ENCODE measurements around the gene BACH2. TPM values are rescaled to one million over a fixed set of nuclear protein-coding genes. Genes with fewer than 3 reads are reported as not detected.

BACH2 gene
- total and polyA plus RNA-seq, 2 of the 4 experiments (the other 2 are of a cell fraction): 1.3 to 1.4 TPM

GRCh38 chr6:90124874-90125510, 171.7 kb downstream of the BACH2 start:
- in situ Hi-C loops (cut with MboI; ENCODE audit: low sequenced_read_pairs): no loop called here
- no CpG with 5 or more reads among the region's 5 CpGs for WGBS, 2 experiments (ENCODE audit: extremely low coverage in 2 of 2, insufficient read length in 1 of 2)
- H2BK20ac ChIP-seq (ENCODE audit: low read depth, low read length): peak overlapping the region; percentile 94
- no peaks in the 10 kb centered on the region for H4K20me1 ChIP-seq (ENCODE audit: insufficient read depth, low read length)
- no peak for TF ChIP-seq MAFK (IDR thresholded peaks at IDR 0.05; ENCODE audit: low read depth, low read length)
- no peak for TF ChIP-seq BHLHE40 (IDR thresholded peaks at IDR 0.05; ENCODE audit: low read depth, low read length)
- TF ChIP-seq CHD1 (IDR thresholded peaks at IDR 0.05; ENCODE audit: low read depth, low read length): no peak
- TF ChIP-seq RCOR1 (IDR thresholded peaks at IDR 0.05; ENCODE audit: insufficient replicate concordance, low read length): no peak
- no peak for TF ChIP-seq FOS (IDR thresholded peaks at IDR 0.05; ENCODE audit: low read depth, low read length)
- no peak for TF ChIP-seq CTCF (conservative IDR thresholded peaks at IDR 0.05; ENCODE audit: low read depth, low read length)
- peak; percentile 62 for ATAC-seq (ENCODE audit: low read depth)
- POLR2A ChIA-PET (ENCODE audit: unreplicated experiment): no interaction called here
- peak overlapping the region; percentile 55 for H2BK5ac ChIP-seq (ENCODE audit: low read depth, low read length, poor library complexity, severe bottlenecking)
- peak overlapping the region; percentile 65; the same call in 1 of the 2 replicates for H3K27ac ChIP-seq (ENCODE audit: insufficient read depth, low read length)
- H2AFZ ChIP-seq (replicated peaks; ENCODE audit: low read length, poor library complexity): no peak overlapping the region
- DNase-seq: peak; percentile 32
- H3K23ac ChIP-seq (ENCODE audit: low read depth, low read length): peak overlapping the region; percentile 44; the same call in 1 of the 2 replicates
- peak overlapping the region; percentile 57 for H3K4me2 ChIP-seq (ENCODE audit: low read depth, low read length)
- H3K56ac ChIP-seq (ENCODE audit: extremely low read depth, insufficient read depth, low read length): no peak overlapping the region
- H3K9ac ChIP-seq (ENCODE audit: low read depth, low read length): no peak overlapping the region
- no peak overlapping the region for H2AK9ac ChIP-seq (replicated peaks; ENCODE audit: low read depth, low read length, poor library complexity)
- no peaks in the 10 kb centered on the region for H3K9me3 ChIP-seq (ENCODE audit: control insufficient read depth, insufficient read depth, low read length)
- H3K79me1 ChIP-seq (ENCODE audit: low read depth in 1 of 2, low read length in 2 of 2): no peaks in the 10 kb centered on the region
- CTCF ChIA-PET: no interaction called here
- H3K4me3 ChIP-seq (ENCODE audit: insufficient read depth, low read depth, low read length): no peak overlapping the region
- peak overlapping the region in 1 of 2 experiments; percentile 41; a peak in 1 of 4 replicates for H4K8ac ChIP-seq (ENCODE audit: low read depth in 2 of 2, low read length in 2 of 2)
- H3K4ac ChIP-seq (ENCODE audit: low read depth, low read length): peak overlapping the region; percentile 79
- peak overlapping the region; percentile 15; the same call in 1 of the 3 replicates for H2BK15ac ChIP-seq (ENCODE audit: low read depth, low read length)
- peak overlapping the region; percentile 19; the same call in 1 of the 2 replicates for H4K91ac ChIP-seq (ENCODE audit: insufficient read depth, low read depth, low read length)
- dilution Hi-C loops (cut with HindIII; ENCODE audit: low sequenced_read_pairs, unreplicated experiment): no loop called here
- no peaks in the 10 kb centered on the region for H3K27me3 ChIP-seq (ENCODE audit: control insufficient read depth, insufficient read depth, low read length)
- H3K4me1 ChIP-seq (ENCODE audit: control insufficient read depth, insufficient read depth, low read length): peaks cover 11% of the 10 kb centered on the region
- peak overlapping the region; percentile 84; the same call in 1 of the 2 replicates for H2AK5ac ChIP-seq (ENCODE audit: low read depth, low read length)
- peak overlapping the region; percentile 67 for H4K5ac ChIP-seq (ENCODE audit: low read depth, low read length)
- H3K9me1 ChIP-seq (ENCODE audit: insufficient read depth, low read length): 0 out of 2 replicates have a peak, but pooled peaks cover 2% of the 10 kb centered on the region
- BruUV-seq (replicated peaks): no TSS peak
- no peaks in the 10 kb centered on the region for H3K36me3 ChIP-seq (ENCODE audit: control insufficient read depth, insufficient read depth, low read length)
- peak overlapping the region; percentile 41; the same call in 1 of the 2 replicates for H2BK120ac ChIP-seq (ENCODE audit: low read depth, low read length)
- H3K14ac ChIP-seq (replicated peaks; ENCODE audit: low read depth, low read length): peak overlapping the region; percentile 69; the same call in 1 of the 2 replicates
- peak overlapping the region; percentile 84 for H3K18ac ChIP-seq (ENCODE audit: low read depth, low read length)
- intact Hi-C loops (cut with micrococcal nuclease): no loop called here
